Muscle of arm (tissue), 12 donors: ENCODE results near the gene RARB. TPM values are rescaled to one million over a fixed set of nuclear protein-coding genes. Genes with fewer than 3 reads are reported as not detected.

ENCODE experiments used
- DNase-seq: peaks from one replicate; pipeline ENCODE4 v3.0.0-alpha.2; 2013
- polyA plus RNA-seq, 12 donors: library from polyadenylated mRNA; unstranded; fragments of 120-200 nt; gene quantifications; one replicate each; pipeline ENCODE4 v1.2.1, GENCODE V29; 2013; ENCODE audit not compliant: insufficient read length in 12 of 12

Gene RARB
- polyA plus RNA-seq, 12 donors, result 10.6 to 18.5 (median 15.6) TPM; not detected in 1

- DNase-seq, result no peak
These were observed 146.9 kb downstream of the RARB start for GRCh38 chr3:25575001-25575400.

- no peak for DNase-seq
These were observed 148.1 kb downstream of the RARB start for GRCh38 chr3:25576146-25576545.

GRCh38 chr3:25576831-25577454 lies 148.9 kb downstream of the RARB start:
- DNase-seq, result no peak

- no peak for DNase-seq
These were observed 150.0 kb downstream of the RARB start for GRCh38 chr3:25578059-25578458.

GRCh38 chr3:25580534-25580933 lies 152.5 kb downstream of the RARB start:
- no peak for DNase-seq

GRCh38 chr3:25581335-25581734 lies 153.3 kb downstream of the RARB start:
- no peak for DNase-seq

GRCh38 chr3:25581823-25582222 lies 153.8 kb downstream of the RARB start:
- no peak for DNase-seq

GRCh38 chr3:25582242-25582641 lies 154.2 kb downstream of the RARB start:
- no peak for DNase-seq

GRCh38 chr3:25583343-25583742 lies 155.3 kb downstream of the RARB start:
- no peak for DNase-seq

- DNase-seq, result no peak
These were observed 156.1 kb downstream of the RARB start for GRCh38 chr3:25584011-25584789.

GRCh38 chr3:25585361-25586166 lies 157.5 kb downstream of the RARB start:
- no peak for DNase-seq

GRCh38 chr3:25586167-25586505 lies 158.1 kb downstream of the RARB start:
- DNase-seq, result no peak

- DNase-seq, result no peak
These were observed 158.5 kb downstream of the RARB start for GRCh38 chr3:25586553-25586952.

- no peak for DNase-seq
These were observed 159.0 kb downstream of the RARB start for GRCh38 chr3:25587094-25587493.

GRCh38 chr3:25587526-25587925 lies 159.5 kb downstream of the RARB start:
- no peak for DNase-seq

- DNase-seq, result no peak
These were observed 159.9 kb downstream of the RARB start for GRCh38 chr3:25587975-25588374.

- DNase-seq, result no peak
These were observed 160.5 kb downstream of the RARB start for GRCh38 chr3:25588441-25589103.

- no peak for DNase-seq
These were observed 161.2 kb downstream of the RARB start for GRCh38 chr3:25589104-25589782.

- DNase-seq, result no peak
These were observed 161.8 kb downstream of the RARB start for GRCh38 chr3:25589783-25590258.

- no peak for DNase-seq
These were observed 164.5 kb downstream of the RARB start for GRCh38 chr3:25592510-25592968.

- DNase-seq, result no peak
These were observed 164.9 kb downstream of the RARB start for GRCh38 chr3:25593001-25593400.
